Type B pancreatic cell (in vitro differentiated cells): ENCODE measurements around the gene CMTM5. TPM values are rescaled to one million over a fixed set of nuclear protein-coding genes. Genes with fewer than 3 reads are reported as not detected.

Experiments
- DNase-seq: peaks from one replicate; pipeline ENCODE4 v3.0.0; 2021; ENCODE audit warnings: mixed read lengths; ENCODE audit not compliant: unreplicated experiment; ENCODE audit errors: extremely low spot score
- H3K27ac Mint-ChIP-seq: 2 replicates; pipeline ENCODE4 v1.8.0; 2021; ENCODE audit warnings: mild to moderate bottlenecking, mixed read lengths
- H3K27me3 Mint-ChIP-seq: 2 replicates; pipeline ENCODE4 v1.8.0; 2021; ENCODE audit warnings: mixed read lengths
- H3K36me3 Mint-ChIP-seq: 2 replicates; pipeline ENCODE4 v1.8.0; 2021; ENCODE audit warnings: mixed read lengths
- H3K4me1 Mint-ChIP-seq: one replicate; pipeline ENCODE4 v1.8.0; 2021; ENCODE audit warnings: mixed read lengths; ENCODE audit not compliant: unreplicated experiment
- H3K4me3 Mint-ChIP-seq: 2 replicates; pipeline ENCODE4 v1.8.0; 2021; ENCODE audit warnings: mild to moderate bottlenecking, mixed read lengths
- H3K9me3 Mint-ChIP-seq: 2 replicates; pipeline ENCODE4 v1.8.0; 2021; ENCODE audit warnings: mixed read lengths
- CTCF ChIP-seq: fragments of 200-600 bp; sonication (generic); conservative IDR thresholded peaks from 2 replicates; pipeline ENCODE4 v1.5.0; 2021; ENCODE audit warnings: antibody characterized with exemption, mild to moderate bottlenecking
- total RNA-seq: library from RNA; stranded (reverse); gene quantifications from 2 replicates; pipeline ENCODE4 v1.2.1, GENCODE V29; 2021; ENCODE audit warnings: low replicate concordance

The CMTM5 gene
- total RNA-seq, 1 donor from 2014 or later = 0.19 TPM

- H3K9me3 Mint-ChIP-seq = no peaks in the 10 kb centered on the region
- no peak for TF ChIP-seq CTCF
- no peaks in the 10 kb centered on the region for H3K36me3 Mint-ChIP-seq
- peaks cover 32% of the 10 kb centered on the region for H3K27me3 Mint-ChIP-seq
- H3K4me1 Mint-ChIP-seq = no peaks in the 10 kb centered on the region
- H3K4me3 Mint-ChIP-seq = no peak overlapping the region
- DNase-seq = no peak
- H3K27ac Mint-ChIP-seq = no peak overlapping the region
These were observed 28.2 kb downstream of the CMTM5 start for GRCh38 chr14:23405096-23405495.

- Mint-ChIP-seq H3K36me3 (no peaks in the 10 kb centered on the region), H3K4me1 (no peaks in the 10 kb centered on the region), H3K4me3 (no peak overlapping the region), H3K27ac (no peak overlapping the region), H3K9me3 (no peaks in the 10 kb centered on the region), H3K27me3 (peaks cover 34% of the 10 kb centered on the region)
- no peak for TF ChIP-seq CTCF
- DNase-seq = no peak
These were observed 28.7 kb downstream of the CMTM5 start for GRCh38 chr14:23405516-23406025.

- Mint-ChIP-seq H3K27me3 (peaks cover 40% of the 10 kb centered on the region), H3K4me1 (no peaks in the 10 kb centered on the region), H3K4me3 (no peak overlapping the region), H3K9me3 (no peaks in the 10 kb centered on the region), H3K36me3 (no peaks in the 10 kb centered on the region), H3K27ac (no peak overlapping the region)
- DNase-seq = no peak
- no peak for TF ChIP-seq CTCF
These were observed 29.4 kb downstream of the CMTM5 start for GRCh38 chr14:23406244-23406643.

- no peak overlapping the region for H3K27ac Mint-ChIP-seq
- no peaks in the 10 kb centered on the region for H3K4me1 Mint-ChIP-seq
- TF ChIP-seq CTCF = no peak
- H3K9me3 Mint-ChIP-seq = no peaks in the 10 kb centered on the region
- peaks cover 40% of the 10 kb centered on the region for H3K27me3 Mint-ChIP-seq
- no peaks in the 10 kb centered on the region for H3K36me3 Mint-ChIP-seq
- no peak for DNase-seq
- no peak overlapping the region for H3K4me3 Mint-ChIP-seq
These were observed 30.0 kb downstream of the CMTM5 start for GRCh38 chr14:23406725-23407355.

GRCh38 chr14:23407516-23408306 lies 30.9 kb downstream of the CMTM5 start, which contains the start of gene MYH6:
MYH6 (minus strand) TSS chr14:23408273; CDS start chr14:23407223, 1,050 bp downstream.
- Mint-ChIP-seq H3K36me3 (no peaks in the 10 kb centered on the region), H3K9me3 (no peaks in the 10 kb centered on the region), H3K27me3 (peaks cover 40% of the 10 kb centered on the region), H3K27ac (no peak within 1 kb of the TSS), H3K4me1 (no peaks in the 10 kb centered on the region), H3K4me3 (no peak within 1 kb of the TSS)
- no peak for TF ChIP-seq CTCF
- DNase-seq = no peak
